Measurements from ENCODE around the gene STAT1.
A peak's percentile ranks its signal among the peaks of the same experiment; 100 is the strongest.

Gene STAT1

DNA sequence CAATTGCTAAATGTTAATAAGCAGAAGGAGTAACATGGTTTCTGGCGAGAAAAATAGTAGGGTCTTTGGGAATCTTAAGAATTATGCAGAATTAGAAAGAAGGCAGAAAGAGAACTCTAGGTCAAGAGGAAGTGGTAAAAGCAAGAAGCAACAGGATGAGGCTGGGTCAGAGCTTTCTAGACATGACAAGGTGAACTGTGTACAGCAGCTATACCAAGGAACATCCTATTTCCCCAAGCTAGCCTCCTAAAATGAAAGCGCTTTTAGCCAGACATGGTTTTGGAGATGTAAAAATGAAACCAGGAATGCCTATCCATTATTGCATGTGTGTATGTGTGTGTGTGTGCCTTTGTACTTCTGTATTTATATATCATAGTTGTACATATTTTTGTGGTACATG is 42.3 kb upstream of the STAT1 start:
- no peak overlapping the region for H3K4me3 ChIP-seq (IDR thresholded peaks at IDR 0.05; ENCODE audit: insufficient read depth, low read depth, low read length)
- no peak overlapping the region for H2AFZ ChIP-seq (ENCODE audit: low read depth)
- TF ChIP-seq, protein P1, sequence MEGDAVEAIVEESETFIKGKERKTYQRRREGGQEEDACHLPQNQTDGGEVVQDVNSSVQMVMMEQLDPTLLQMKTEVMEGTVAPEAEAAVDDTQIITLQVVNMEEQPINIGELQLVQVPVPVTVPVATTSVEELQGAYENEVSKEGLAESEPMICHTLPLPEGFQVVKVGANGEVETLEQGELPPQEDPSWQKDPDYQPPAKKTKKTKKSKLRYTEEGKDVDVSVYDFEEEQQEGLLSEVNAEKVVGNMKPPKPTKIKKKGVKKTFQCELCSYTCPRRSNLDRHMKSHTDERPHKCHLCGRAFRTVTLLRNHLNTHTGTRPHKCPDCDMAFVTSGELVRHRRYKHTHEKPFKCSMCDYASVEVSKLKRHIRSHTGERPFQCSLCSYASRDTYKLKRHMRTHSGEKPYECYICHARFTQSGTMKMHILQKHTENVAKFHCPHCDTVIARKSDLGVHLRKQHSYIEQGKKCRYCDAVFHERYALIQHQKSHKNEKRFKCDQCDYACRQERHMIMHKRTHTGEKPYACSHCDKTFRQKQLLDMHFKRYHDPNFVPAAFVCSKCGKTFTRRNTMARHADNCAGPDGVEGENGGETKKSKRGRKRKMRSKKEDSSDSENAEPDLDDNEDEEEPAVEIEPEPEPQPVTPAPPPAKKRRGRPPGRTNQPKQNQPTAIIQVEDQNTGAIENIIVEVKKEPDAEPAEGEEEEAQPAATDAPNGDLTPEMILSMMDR (conservative IDR thresholded peaks at IDR 0.05; ENCODE audit: low read depth, low read length): no peak
- no peaks in the 10 kb centered on the region for H3K79me2 ChIP-seq (ENCODE audit: insufficient read depth, low read depth)
- no peak overlapping the region for H3K4me2 ChIP-seq
- H3K4me1 ChIP-seq (ENCODE audit: low read depth, poor library complexity, severe bottlenecking): peaks cover 8% of the 10 kb centered on the region
- H3K27ac ChIP-seq: no peak overlapping the region
- no peaks in the 10 kb centered on the region for H3K27me3 ChIP-seq (ENCODE audit: insufficient read depth, low read depth)
- H3K9ac ChIP-seq: no peak overlapping the region
- H3K36me3 ChIP-seq (ENCODE audit: insufficient read depth): no peaks in the 10 kb centered on the region
- H4K20me1 ChIP-seq (ENCODE audit: insufficient read depth): no peaks in the 10 kb centered on the region

DNA sequence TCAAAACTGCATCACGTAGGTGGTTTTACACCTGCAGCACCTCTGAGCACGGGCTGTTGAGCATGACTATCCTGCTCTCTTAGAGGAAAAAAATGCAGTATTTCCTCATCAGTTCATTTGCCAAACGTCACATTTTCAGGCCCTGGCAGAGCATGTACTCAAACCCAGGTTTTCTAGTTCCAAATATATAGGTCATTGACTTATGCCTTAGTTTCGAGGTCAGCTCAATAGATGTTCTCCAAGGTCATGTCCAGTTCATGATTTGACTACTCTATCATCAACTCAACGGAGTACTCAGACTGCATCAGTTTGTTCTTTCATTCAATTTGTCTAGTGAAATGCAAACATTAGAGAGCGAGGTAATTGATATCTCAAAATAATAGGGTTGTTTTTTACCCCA is 39.3 kb upstream of the STAT1 start:
- no peaks in the 10 kb centered on the region for H4K20me1 ChIP-seq (ENCODE audit: insufficient read depth)
- H3K4me2 ChIP-seq: no peak overlapping the region
- H3K27ac ChIP-seq: no peak overlapping the region
- no peaks in the 10 kb centered on the region for H3K79me2 ChIP-seq (ENCODE audit: insufficient read depth, low read depth)
- H3K9ac ChIP-seq: no peak overlapping the region
- H3K27me3 ChIP-seq (ENCODE audit: insufficient read depth, low read depth): no peaks in the 10 kb centered on the region
- no peak overlapping the region for H2AFZ ChIP-seq (ENCODE audit: low read depth)
- peaks cover 11% of the 10 kb centered on the region for H3K4me1 ChIP-seq (ENCODE audit: low read depth, poor library complexity, severe bottlenecking)
- TF ChIP-seq, protein P1 (conservative IDR thresholded peaks at IDR 0.05; ENCODE audit: low read depth, low read length): no peak
- H3K36me3 ChIP-seq (ENCODE audit: insufficient read depth): no peaks in the 10 kb centered on the region
- no peak overlapping the region for H3K4me3 ChIP-seq (IDR thresholded peaks at IDR 0.05; ENCODE audit: insufficient read depth, low read depth, low read length)

DNA sequence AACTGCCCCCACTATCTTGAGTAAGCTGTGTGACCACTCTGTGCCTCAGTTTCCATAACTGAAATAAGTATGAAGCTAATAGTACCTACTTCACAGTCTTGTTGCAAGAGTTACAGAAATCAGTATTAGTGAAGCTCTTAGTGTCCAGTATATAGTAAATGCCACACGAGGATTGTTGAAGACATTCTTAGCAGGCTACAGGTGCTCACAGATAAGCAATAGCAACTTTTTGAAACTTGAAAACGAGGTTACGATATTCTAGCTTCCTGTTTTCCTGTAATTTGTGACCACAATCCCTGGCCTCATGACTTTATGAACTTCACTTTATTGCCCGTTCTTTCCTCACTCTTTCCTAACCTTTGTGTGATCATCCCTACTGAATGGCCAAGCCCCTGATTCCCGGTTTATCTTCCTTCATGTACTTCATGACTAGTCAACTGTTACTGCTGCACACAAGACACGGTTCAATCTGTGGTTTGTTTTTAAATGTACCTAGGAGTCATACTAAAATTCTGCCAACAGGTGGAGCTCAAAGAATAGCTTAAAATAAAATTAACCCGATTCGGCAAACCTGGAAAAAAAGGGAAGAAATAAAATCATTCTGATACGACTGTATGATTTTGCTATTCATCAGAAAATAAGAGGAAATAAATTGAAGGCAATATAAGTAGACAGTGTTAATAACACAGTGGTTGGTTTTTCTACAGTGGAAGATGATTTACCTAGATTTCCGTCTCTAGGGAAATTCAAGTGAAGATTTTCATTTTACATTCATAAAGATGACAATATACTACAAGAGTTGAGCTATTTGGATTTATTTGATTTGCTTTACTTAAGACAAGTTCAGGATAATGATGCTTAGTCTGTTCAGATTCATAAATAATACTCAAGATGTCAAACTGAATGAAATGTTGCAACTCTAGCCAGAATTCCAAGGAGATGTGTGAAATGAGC is 38.1 kb upstream of the STAT1 start:
- H2AFZ ChIP-seq (ENCODE audit: low read depth): peak overlapping the region; percentile 50
- H3K9ac ChIP-seq: no peak overlapping the region
- no peaks in the 10 kb centered on the region for H3K27me3 ChIP-seq (ENCODE audit: insufficient read depth, low read depth)
- no peaks in the 10 kb centered on the region for H4K20me1 ChIP-seq (ENCODE audit: insufficient read depth)
- no peak overlapping the region for H3K27ac ChIP-seq
- H3K4me3 ChIP-seq (IDR thresholded peaks at IDR 0.05; ENCODE audit: insufficient read depth, low read depth, low read length): no peak overlapping the region
- no peaks in the 10 kb centered on the region for H3K79me2 ChIP-seq (ENCODE audit: insufficient read depth, low read depth)
- peak overlapping the region; percentile 26; the same call in 1 of the 2 replicates for H3K4me2 ChIP-seq
- TF ChIP-seq, protein P1 (conservative IDR thresholded peaks at IDR 0.05; ENCODE audit: low read depth, low read length): peak; percentile 96
- no peaks in the 10 kb centered on the region for H3K36me3 ChIP-seq (ENCODE audit: insufficient read depth)
- H3K4me1 ChIP-seq (ENCODE audit: low read depth, poor library complexity, severe bottlenecking): peaks cover 11% of the 10 kb centered on the region

DNA sequence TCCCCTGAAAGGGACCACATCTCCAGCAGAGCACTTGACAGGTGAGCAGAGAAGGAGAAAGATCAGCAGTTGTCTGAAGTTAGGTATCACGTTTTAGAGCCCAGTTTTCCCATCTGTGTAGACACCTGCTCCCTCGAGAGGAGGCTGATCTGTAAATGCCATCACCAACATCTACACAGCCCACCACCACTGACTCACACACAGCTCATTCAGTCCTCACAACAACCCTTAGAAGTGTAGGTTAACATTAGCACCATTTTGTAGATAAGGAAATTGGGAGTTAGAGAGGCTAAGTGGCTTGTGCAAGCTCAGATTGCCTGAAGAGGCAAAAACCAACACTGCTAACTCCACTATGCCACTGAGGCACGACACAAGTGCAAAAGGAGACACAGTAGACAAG is 37.2 kb upstream of the STAT1 start:
- H3K4me2 ChIP-seq: no peak overlapping the region
- H4K20me1 ChIP-seq (ENCODE audit: insufficient read depth): no peaks in the 10 kb centered on the region
- H3K9ac ChIP-seq: no peak overlapping the region
- H3K27ac ChIP-seq: no peak overlapping the region
- TF ChIP-seq, protein P1 (conservative IDR thresholded peaks at IDR 0.05; ENCODE audit: low read depth, low read length): no peak
- H3K36me3 ChIP-seq (ENCODE audit: insufficient read depth): no peaks in the 10 kb centered on the region
- no peaks in the 10 kb centered on the region for H3K27me3 ChIP-seq (ENCODE audit: insufficient read depth, low read depth)
- no peak overlapping the region for H3K4me3 ChIP-seq (IDR thresholded peaks at IDR 0.05; ENCODE audit: insufficient read depth, low read depth, low read length)
- no peak overlapping the region for H2AFZ ChIP-seq (ENCODE audit: low read depth)
- peaks cover 11% of the 10 kb centered on the region for H3K4me1 ChIP-seq (ENCODE audit: low read depth, poor library complexity, severe bottlenecking)
- H3K79me2 ChIP-seq (ENCODE audit: insufficient read depth, low read depth): no peaks in the 10 kb centered on the region
